ENCODE results near the gene SYTL2.
"Not testable (repeated sequence)": the region's sequence is repeated elsewhere in the genome, so short reads cannot be mapped to it uniquely, and the experiment has no call there.

Gene SYTL2

GRCh38 chr11:85787809-85788760 lies 22.9 kb downstream of the SYTL2 start:
- no peak for TF ChIP-seq CTCF (IDR thresholded peaks at IDR 0.05; ENCODE audit: low read depth, low read length, missing control alignments)
- no peak for DNase-seq (ENCODE audit: low read depth)
- no peak overlapping the region for H3K4me3 ChIP-seq (ENCODE audit: low read depth, low read length)
- in situ Hi-C loops (cut with HindIII; ENCODE audit: low sequenced_read_pairs): no loop called here

GRCh38 chr11:85787168-85787567 lies 23.8 kb downstream of the SYTL2 start:
- in situ Hi-C loops (cut with HindIII; ENCODE audit: low sequenced_read_pairs): no loop called here
- no peak for DNase-seq (ENCODE audit: low read depth)
- no peak overlapping the region for H3K4me3 ChIP-seq (ENCODE audit: low read depth, low read length)
- TF ChIP-seq CTCF (IDR thresholded peaks at IDR 0.05; ENCODE audit: low read depth, low read length, missing control alignments): no peak

GRCh38 chr11:85784480-85785265 lies 26.3 kb downstream of the SYTL2 start:
- H3K4me3 ChIP-seq (ENCODE audit: low read depth, low read length): no peak overlapping the region
- TF ChIP-seq CTCF (IDR thresholded peaks at IDR 0.05; ENCODE audit: low read depth, low read length, missing control alignments): no peak
- in situ Hi-C loops (cut with HindIII; ENCODE audit: low sequenced_read_pairs): no loop called here
- no peak for DNase-seq (ENCODE audit: low read depth)

GRCh38 chr11:85783758-85784157 lies 27.2 kb downstream of the SYTL2 start:
- DNase-seq (ENCODE audit: low read depth): no peak
- no peak overlapping the region for H3K4me3 ChIP-seq (ENCODE audit: low read depth, low read length)
- in situ Hi-C loops (cut with HindIII; ENCODE audit: low sequenced_read_pairs): no loop called here
- TF ChIP-seq CTCF (IDR thresholded peaks at IDR 0.05; ENCODE audit: low read depth, low read length, missing control alignments): no peak

- DNase-seq (ENCODE audit: low read depth); H3K4me3 ChIP-seq (ENCODE audit: low read depth, low read length); in situ Hi-C loops (cut with HindIII; ENCODE audit: low sequenced_read_pairs): not testable (repeated sequence)
Observed at GRCh38 chr11:85780780-85781517, 30.0 kb downstream of the SYTL2 start.

GRCh38 chr11:85779956-85780640 lies 30.8 kb downstream of the SYTL2 start:
- in situ Hi-C loops (cut with HindIII; ENCODE audit: low sequenced_read_pairs): no loop called here
- no peak overlapping the region for H3K4me3 ChIP-seq (ENCODE audit: low read depth, low read length)
- DNase-seq (ENCODE audit: low read depth): no peak
- no peak for TF ChIP-seq CTCF (IDR thresholded peaks at IDR 0.05; ENCODE audit: low read depth, low read length, missing control alignments)

- in situ Hi-C loops (cut with HindIII; ENCODE audit: low sequenced_read_pairs); H3K4me3 ChIP-seq (ENCODE audit: low read depth, low read length); DNase-seq (ENCODE audit: low read depth): not testable (repeated sequence)
Observed at GRCh38 chr11:85777603-85777972, 33.4 kb downstream of the SYTL2 start.

All from astrocyte of the cerebellum (primary cell).